Measurements from ENCODE around the gene FAM50A.

FAM50A gene

DNA sequence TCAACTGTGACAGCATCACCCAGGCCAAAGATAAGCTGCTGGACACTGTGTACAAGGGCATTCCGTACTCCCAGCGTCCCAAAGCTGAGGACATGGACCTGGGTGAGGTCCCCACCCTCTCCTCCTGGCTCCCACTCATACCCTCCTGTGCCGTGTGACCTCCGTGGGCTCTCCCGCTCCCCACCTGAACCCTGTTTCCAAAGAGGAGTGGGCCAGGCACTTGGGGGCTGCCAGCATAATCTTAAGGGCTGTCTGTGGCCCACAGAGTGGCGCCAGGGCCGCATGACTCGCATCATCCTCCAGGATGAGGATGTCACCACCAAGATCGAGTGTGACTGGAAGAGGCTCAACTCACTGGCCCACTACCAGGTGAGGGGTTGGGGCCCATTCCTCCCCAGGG is 25.2 kb downstream of the FAM50A start:
- H3K27ac ChIP-seq: no peak overlapping the region
- TF ChIP-seq, protein P1, sequence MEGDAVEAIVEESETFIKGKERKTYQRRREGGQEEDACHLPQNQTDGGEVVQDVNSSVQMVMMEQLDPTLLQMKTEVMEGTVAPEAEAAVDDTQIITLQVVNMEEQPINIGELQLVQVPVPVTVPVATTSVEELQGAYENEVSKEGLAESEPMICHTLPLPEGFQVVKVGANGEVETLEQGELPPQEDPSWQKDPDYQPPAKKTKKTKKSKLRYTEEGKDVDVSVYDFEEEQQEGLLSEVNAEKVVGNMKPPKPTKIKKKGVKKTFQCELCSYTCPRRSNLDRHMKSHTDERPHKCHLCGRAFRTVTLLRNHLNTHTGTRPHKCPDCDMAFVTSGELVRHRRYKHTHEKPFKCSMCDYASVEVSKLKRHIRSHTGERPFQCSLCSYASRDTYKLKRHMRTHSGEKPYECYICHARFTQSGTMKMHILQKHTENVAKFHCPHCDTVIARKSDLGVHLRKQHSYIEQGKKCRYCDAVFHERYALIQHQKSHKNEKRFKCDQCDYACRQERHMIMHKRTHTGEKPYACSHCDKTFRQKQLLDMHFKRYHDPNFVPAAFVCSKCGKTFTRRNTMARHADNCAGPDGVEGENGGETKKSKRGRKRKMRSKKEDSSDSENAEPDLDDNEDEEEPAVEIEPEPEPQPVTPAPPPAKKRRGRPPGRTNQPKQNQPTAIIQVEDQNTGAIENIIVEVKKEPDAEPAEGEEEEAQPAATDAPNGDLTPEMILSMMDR (conservative IDR thresholded peaks at IDR 0.05): no peak

DNA sequence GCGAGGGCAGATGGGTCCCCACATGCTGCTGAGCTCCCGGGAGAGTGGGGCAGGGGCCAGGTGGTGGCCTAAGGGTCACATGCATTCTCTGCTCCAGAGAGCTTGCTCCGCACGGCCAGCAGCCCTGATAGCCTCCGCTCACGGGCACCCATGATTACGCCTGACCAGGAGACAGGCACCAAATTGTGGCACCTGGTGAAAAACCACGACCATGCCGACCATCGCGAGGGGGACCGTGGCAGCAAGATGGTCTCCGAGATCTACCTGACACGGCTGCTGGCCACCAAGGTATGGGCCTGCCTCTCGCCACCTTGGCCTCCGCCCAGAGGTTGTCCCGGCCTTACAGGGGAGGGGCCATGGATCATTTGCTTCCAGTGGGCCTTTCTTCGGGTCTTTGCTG is 25.9 kb downstream of the FAM50A start:
- TF ChIP-seq, protein P1 (conservative IDR thresholded peaks at IDR 0.05): no peak
- no peak overlapping the region for H3K27ac ChIP-seq

DNA sequence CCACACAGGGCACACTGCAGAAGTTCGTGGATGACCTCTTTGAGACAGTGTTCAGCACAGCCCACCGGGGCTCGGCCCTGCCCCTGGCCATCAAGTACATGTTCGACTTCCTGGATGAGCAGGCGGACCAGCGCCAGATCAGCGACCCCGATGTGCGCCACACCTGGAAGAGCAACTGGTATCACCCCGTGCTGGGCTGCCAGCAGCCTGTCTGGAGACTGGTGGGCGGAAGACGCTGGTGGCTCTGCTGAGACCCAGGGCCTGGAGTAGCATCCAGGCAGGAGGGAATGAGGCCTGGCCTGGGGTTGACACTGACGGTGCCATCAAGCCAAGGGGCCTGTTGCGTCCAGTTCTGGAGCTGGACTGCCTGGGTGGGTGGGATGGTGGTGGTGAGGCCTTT is 26.5 kb downstream of the FAM50A start:
- TF ChIP-seq, protein P1 (conservative IDR thresholded peaks at IDR 0.05): no peak
- no peak overlapping the region for H3K27ac ChIP-seq

DNA sequence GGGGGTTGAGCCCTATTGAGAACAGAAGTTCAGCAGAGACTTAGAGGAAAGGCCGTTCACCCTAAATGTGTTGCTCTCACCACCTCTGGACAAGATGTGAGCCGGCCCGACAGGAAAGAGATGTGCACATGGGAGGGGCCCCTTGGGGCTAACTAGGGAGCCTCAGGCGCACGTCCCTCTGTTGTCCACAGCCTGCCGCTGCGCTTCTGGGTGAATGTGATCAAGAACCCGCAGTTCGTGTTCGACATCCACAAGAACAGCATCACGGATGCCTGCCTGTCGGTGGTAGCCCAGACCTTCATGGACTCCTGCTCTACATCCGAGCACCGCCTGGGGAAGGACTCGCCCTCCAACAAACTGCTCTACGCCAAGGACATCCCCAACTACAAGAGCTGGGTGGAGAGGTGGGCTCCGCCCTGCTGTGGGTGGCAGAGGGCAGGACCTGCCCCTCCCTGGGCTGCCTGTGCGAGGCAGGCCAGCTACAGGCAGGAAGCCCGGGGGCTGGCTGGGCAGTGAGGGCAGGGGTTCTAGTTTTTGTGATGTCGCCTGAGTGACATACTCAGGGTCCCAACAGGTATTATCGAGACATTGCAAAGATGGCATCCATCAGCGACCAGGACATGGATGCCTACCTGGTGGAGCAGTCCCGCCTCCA is 27.1 kb downstream of the FAM50A start:
- H3K27ac ChIP-seq: no peak overlapping the region
- TF ChIP-seq, protein P1 (conservative IDR thresholded peaks at IDR 0.05): no peak

DNA sequence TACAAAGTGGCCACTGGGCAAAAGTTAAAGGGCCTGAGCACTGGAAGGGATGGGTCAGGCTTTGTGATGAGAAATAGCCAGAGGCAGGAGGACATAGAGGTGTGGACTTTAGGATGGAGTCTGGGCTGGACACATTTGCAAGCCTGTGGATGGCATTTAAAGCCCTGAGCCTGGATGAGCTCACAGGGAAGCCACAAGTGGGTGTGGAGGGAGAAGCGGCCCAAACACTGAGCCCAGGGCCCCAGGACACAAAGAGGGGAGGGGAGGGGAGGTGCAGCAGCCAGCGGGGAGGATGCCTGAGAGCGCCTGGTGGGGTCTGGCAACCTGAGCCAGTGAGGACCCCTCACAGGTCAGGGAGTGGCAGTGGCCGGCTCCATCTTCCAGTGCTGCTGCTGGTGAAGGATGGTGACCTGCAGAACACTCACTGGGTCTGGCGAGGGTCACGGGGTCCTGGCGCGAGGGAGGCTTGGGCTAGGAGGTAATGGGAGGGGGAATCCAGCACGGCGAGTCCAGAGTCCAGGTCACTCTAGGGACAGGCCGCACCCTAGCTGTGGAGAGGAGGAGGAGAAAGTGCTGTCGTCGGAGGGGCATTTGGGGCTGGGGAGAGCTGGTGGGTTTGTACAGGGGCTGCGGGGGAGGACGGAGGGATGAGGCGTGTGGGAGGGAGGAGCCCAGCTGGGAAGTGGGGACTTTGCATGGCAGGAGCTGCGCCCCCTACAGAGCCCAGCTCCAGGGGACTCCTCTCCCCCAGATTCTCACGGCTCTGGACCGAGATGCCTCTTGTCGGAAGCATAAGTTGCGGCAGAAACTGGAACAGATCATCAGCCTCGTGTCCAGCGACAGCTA is 28.1 kb downstream of the FAM50A start:
- TF ChIP-seq, protein P1 (conservative IDR thresholded peaks at IDR 0.05): no peak
- H3K27ac ChIP-seq: no peak overlapping the region

DNA sequence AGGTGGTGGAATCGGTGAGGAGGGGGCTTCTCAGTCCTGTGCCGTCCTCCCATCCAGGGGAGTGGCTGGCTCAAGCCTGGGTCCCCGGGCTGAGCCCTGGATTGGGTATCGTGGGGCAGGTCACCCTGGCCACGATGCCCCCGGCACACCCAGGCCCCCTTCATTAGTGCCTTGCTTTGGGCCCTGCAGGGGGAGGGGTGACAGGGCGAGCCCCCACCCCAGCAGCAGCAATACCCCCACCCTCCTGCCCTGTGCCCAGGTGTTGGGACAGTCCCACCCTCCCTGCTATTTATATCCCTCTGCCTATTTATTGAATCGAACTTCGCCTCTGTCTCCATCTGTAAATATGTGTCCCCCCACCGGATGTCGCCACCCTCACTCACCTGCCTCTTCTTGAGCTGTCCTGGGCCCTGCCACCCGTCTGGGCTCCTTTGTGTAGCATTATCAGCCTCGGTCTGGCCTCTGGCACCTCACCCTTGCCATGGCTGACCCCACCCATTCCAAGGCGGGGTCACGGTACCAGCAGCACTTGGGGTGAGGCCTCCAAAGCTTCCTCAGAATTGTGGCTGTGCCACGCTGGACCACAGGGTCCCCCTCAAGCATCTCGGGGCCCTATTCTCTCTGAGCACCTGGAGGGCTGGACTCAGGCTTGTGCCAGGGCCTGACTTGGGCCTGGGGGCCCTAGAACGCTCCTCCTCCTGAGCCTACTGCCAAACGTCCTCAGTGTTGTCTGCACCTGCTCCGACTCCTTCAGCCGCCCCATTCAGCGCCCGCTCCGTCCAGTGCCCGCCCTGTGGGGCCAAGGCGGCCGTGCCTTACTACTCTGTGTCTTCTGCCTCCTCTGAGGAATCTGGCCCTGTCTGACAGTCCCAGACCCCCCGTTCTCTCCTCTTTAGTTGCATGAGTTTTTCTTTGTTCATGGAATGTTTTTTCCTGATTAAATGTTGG is 29.0 kb downstream of the FAM50A start:
- TF ChIP-seq, protein P1 (conservative IDR thresholded peaks at IDR 0.05): no peak

DNA sequence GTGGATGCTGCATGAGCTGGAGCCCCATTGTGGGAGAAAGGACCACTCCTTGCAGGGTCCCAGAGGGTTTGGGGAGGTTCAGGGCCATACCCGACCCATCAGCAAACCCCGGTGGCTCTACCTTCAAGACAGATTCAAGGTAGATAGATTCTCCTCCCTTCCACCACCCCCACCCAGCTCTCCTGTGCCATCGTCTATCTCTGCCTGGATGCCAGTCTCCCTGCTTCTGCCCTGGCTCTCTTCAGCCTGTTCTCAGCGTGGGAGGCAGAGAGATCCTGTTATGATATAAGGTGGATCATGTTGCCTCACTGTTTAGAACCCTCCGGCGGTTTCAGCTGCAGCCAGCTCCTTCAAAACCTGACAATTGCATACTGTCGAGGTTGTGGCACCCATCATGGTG is 29.7 kb downstream of the FAM50A start:
- TF ChIP-seq, protein P1 (conservative IDR thresholded peaks at IDR 0.05): no peak
- no peak overlapping the region for H3K27ac ChIP-seq

More for the DNA sequence above, 29.0 kb downstream of the FAM50A start:
- H3K27ac ChIP-seq: no peak overlapping the region
